Loucy (cell line): Measurements from ENCODE around the gene MAPT.

Source experiments
- H2AFZ ChIP-seq: fragments of 200-600 bp; sonication (generic); 2 replicates; pipeline ENCODE4 v1.6.0; 2016; ENCODE audit warnings: antibody characterized with exemption, mild to moderate bottlenecking, low read length, moderate library complexity
- H3F3A ChIP-seq: fragments of 200-600 bp; 2 replicates; pipeline ENCODE4 v1.6.0; 2016; ENCODE audit warnings: antibody characterized with exemption, low read depth, mild to moderate bottlenecking
- H3K27me3 ChIP-seq: fragments of 200-600 bp; sonication (generic); 2 replicates; pipeline ENCODE4 v1.6.1; 2014; ENCODE audit warnings: low read length, mild to moderate bottlenecking; ENCODE audit not compliant: insufficient read depth, poor library complexity, severe bottlenecking
- H3K36me3 ChIP-seq: fragments of 200-600 bp; sonication (generic); 2 replicates; pipeline ENCODE4 v1.6.1; 2016; ENCODE audit warnings: low read length; ENCODE audit not compliant: insufficient read depth
- H3K4me1 ChIP-seq: fragments of 200-600 bp; sonication (generic); 2 replicates; pipeline ENCODE4 v1.5.1; 2014; ENCODE audit warnings: low read length, mild to moderate bottlenecking; ENCODE audit not compliant: insufficient read depth, poor library complexity, severe bottlenecking
- H3K4me2 ChIP-seq: fragments of 200-600 bp; sonication (generic); 2 replicates; pipeline ENCODE4 v1.6.0; 2014; ENCODE audit warnings: antibody characterized with exemption, low read length, low read depth, mild to moderate bottlenecking; ENCODE audit not compliant: poor library complexity, severe bottlenecking
- H3K4me3 ChIP-seq: fragments of 200-600 bp; sonication (generic); 2 replicates; pipeline ENCODE4 v1.5.1; 2014; ENCODE audit warnings: low read length, mild to moderate bottlenecking, mixed read lengths; ENCODE audit not compliant: poor library complexity, severe bottlenecking
- H3K79me2 ChIP-seq: fragments of 200-600 bp; sonication (generic); 2 replicates; pipeline ENCODE4 v1.6.1; 2014; ENCODE audit warnings: low read length; ENCODE audit not compliant: insufficient read depth
- H3K9ac ChIP-seq: fragments of 200-600 bp; sonication (generic); 2 replicates; pipeline ENCODE4 v1.6.0; 2014; ENCODE audit warnings: mild to moderate bottlenecking, low read depth, low read length, moderate library complexity; ENCODE audit not compliant: poor library complexity, severe bottlenecking
- H3K9me2 ChIP-seq: fragments of 200-600 bp; sonication (generic); replicated peaks from 2 replicates; pipeline ENCODE4 v1.6.1; 2016; ENCODE audit warnings: low read depth, low read length, mixed read lengths
- H3K9me3 ChIP-seq: fragments of 200-600 bp; sonication (generic); 2 replicates; pipeline ENCODE4 v1.6.1; 2014; ENCODE audit warnings: mild to moderate bottlenecking, antibody characterized with exemption, low read length, low read depth; ENCODE audit not compliant: insufficient read depth
- H4K20me1 ChIP-seq: fragments of 200-600 bp; sonication (generic); 2 replicates; pipeline ENCODE4 v1.6.0; 2014; ENCODE audit warnings: antibody characterized with exemption, low read length, mild to moderate bottlenecking; ENCODE audit not compliant: insufficient read depth, poor library complexity, severe bottlenecking
- EZH2phosphoT487 ChIP-seq: fragments of 200-600 bp; IDR thresholded peaks from 2 replicates; pipeline ENCODE4 v1.6.1; 2018; ENCODE audit warnings: antibody characterized with exemption, mild to moderate bottlenecking, moderate library complexity, borderline replicate concordance
- TF ChIP-seq, protein P1 (sequence below): fragments of 200-600 bp; sonication (generic); conservative IDR thresholded peaks from 2 replicates; pipeline ENCODE4 v1.5.1; 2014; ENCODE audit warnings: mild to moderate bottlenecking, antibody characterized with exemption, low read length

Gene MAPT

DNA sequence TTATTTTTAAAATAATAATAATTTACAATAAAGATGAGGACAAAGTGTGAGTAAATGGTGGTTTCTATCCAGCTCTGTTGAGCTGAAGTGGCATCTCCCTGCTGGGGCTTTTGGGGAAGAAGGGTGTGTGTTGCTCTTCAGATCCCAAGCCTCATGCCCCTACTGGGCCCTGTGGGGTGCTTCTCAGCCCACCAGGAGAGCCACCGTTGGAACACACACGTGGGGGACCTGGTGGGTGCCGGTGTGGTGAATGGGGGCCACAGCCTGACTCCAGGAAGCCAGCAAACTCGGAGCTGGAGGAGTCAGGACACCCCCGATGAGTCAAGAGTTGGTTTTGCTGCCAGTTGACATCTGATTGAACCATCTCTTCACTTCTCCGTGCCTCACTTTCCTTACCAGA, 66.9 kb downstream of the MAPT start:
- Histone ChIP-seq H2AFZ (no peak overlapping the region), H3K36me3 (no peaks in the 10 kb centered on the region), H3K9me3 (no peaks in the 10 kb centered on the region), H3K79me2 (no peaks in the 10 kb centered on the region), H3K9me2 (no peaks in the 10 kb centered on the region), H3K27me3 (no peaks in the 10 kb centered on the region), H3F3A (no peaks in the 10 kb centered on the region), H3K4me2 (no peak overlapping the region), H4K20me1 (no peaks in the 10 kb centered on the region), H3K4me1 (peaks cover 6% of the 10 kb centered on the region), H3K4me3 (no peak overlapping the region), H3K9ac (no peak overlapping the region)
- TF ChIP-seq, protein P1, sequence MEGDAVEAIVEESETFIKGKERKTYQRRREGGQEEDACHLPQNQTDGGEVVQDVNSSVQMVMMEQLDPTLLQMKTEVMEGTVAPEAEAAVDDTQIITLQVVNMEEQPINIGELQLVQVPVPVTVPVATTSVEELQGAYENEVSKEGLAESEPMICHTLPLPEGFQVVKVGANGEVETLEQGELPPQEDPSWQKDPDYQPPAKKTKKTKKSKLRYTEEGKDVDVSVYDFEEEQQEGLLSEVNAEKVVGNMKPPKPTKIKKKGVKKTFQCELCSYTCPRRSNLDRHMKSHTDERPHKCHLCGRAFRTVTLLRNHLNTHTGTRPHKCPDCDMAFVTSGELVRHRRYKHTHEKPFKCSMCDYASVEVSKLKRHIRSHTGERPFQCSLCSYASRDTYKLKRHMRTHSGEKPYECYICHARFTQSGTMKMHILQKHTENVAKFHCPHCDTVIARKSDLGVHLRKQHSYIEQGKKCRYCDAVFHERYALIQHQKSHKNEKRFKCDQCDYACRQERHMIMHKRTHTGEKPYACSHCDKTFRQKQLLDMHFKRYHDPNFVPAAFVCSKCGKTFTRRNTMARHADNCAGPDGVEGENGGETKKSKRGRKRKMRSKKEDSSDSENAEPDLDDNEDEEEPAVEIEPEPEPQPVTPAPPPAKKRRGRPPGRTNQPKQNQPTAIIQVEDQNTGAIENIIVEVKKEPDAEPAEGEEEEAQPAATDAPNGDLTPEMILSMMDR: no peak
- no peak for TF ChIP-seq EZH2phosphoT487

DNA sequence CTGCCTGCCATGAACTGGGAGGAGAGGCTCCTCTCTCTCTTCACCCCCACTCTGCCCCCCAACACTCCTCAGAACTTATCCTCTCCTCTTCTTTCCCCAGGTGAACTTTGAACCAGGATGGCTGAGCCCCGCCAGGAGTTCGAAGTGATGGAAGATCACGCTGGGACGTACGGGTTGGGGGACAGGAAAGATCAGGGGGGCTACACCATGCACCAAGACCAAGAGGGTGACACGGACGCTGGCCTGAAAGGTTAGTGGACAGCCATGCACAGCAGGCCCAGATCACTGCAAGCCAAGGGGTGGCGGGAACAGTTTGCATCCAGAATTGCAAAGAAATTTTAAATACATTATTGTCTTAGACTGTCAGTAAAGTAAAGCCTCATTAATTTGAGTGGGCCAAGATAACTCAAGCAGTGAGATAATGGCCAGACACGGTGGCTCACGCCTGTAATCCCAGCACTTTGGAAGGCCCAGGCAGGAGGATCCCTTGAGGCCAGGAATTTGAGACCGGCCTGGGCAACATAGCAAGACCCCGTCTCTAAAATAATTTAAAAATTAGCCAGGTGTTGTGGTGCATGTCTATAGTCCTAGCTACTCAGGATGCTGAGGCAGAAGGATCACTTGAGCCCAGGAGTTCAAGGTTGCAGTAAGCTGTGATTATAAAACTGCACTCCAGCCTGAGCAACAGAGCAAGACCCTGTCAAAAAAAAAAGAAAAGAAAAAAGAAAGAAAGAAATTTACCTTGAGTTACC, 68.0 kb downstream of the MAPT start:
- Histone ChIP-seq H3K79me2 (no peaks in the 10 kb centered on the region), H3K4me1 (peaks cover 4% of the 10 kb centered on the region), H3K4me2 (no peak overlapping the region), H3K4me3 (no peak overlapping the region), H4K20me1 (no peaks in the 10 kb centered on the region), H3K36me3 (no peaks in the 10 kb centered on the region), H2AFZ (no peak overlapping the region), H3F3A (no peaks in the 10 kb centered on the region), H3K9me2 (no peaks in the 10 kb centered on the region), H3K9ac (no peak overlapping the region), H3K9me3 (no peaks in the 10 kb centered on the region), H3K27me3 (no peaks in the 10 kb centered on the region)
- no peak for TF ChIP-seq EZH2phosphoT487
- TF ChIP-seq, protein P1: no peak

DNA sequence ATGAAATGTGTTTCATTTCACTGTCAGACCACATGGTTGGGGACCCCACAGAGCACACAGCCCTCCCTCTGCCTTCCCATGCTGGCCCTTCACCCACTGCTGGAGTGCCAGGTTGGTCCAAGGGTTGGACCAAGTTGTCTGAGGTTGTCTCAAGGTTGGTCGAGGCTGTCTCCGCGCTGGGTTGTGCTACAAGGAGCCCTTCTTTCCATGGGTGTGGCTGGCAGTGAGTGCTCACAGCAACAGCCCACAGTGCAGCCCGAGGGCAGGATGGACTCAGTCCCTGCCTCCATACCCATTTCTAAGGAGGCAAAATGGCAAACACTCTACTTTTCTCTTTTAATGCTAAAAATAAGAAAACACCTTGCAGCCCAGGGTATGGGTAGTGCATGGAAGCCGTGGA, 68.9 kb downstream of the MAPT start:
- Histone ChIP-seq H3K9ac (no peak overlapping the region), H3K9me3 (no peaks in the 10 kb centered on the region), H3K27me3 (no peaks in the 10 kb centered on the region), H3K79me2 (no peaks in the 10 kb centered on the region), H3K4me3 (no peak overlapping the region), H4K20me1 (no peaks in the 10 kb centered on the region), H3F3A (no peaks in the 10 kb centered on the region), H3K9me2 (no peaks in the 10 kb centered on the region), H2AFZ (no peak overlapping the region), H3K4me1 (no peaks in the 10 kb centered on the region), H3K36me3 (no peaks in the 10 kb centered on the region), H3K4me2 (no peak overlapping the region)
- TF ChIP-seq, protein P1: no peak
- TF ChIP-seq EZH2phosphoT487: no peak
